ENCODE results near the gene SEMA3F. TPM values are rescaled to one million over a fixed set of nuclear protein-coding genes. Genes with fewer than 3 reads are reported as not detected.

The SEMA3F gene
- total and polyA plus RNA-seq, 2 of the 4 experiments (the other 2 are of a cell fraction): 7.3 to 23.3 TPM

DNA sequence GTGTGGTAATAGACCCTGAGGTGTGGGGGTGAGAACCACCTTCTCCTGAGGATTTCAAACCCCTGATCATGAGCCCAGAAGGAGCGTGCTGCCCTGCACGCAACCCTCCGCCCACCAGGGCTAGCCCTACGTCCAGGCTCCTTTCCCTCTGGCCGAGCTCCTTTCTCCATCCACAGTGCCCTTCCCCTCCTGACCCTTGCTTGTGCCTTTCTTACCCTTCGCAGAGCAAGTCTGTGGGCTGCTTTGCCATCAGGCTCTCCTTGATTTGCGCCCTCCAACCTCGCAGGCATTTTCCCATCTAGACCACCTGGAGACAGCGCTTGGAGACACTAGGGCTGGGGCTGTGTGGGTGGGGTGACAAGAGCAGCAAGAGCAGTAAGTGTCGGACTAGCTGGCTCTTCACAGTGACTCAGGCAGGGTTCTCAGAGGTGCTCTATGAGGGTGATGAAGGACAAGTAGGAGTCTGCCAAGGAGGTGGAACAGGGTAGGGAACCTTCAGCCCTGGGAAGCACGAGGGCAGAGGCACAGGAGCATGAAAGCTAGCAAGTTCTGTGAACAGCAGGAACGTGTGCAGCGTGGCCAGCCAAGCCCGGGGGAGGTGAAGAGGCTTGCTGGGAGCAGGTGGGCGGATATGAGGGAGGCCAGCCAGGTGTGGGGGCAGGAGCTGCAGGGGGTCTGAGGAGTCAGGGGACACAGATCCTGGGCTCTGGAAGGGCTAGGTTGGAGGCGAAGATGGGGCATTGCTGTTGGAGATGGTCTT lies 47.4 kb downstream of the SEMA3F start:
- Histone ChIP-seq H2BK20ac (ENCODE audit: low read depth, low read length) (no peak overlapping the region), H3K4me1 (ENCODE audit: control insufficient read depth, insufficient read depth, low read length) (peaks cover 2% of the 10 kb centered on the region; the same call in 1 of the 2 replicates), H3K9me3 (ENCODE audit: control insufficient read depth, insufficient read depth, low read length) (no peaks in the 10 kb centered on the region), H2AK5ac (ENCODE audit: low read depth, low read length) (no peak overlapping the region), H2BK5ac (ENCODE audit: low read depth, low read length, poor library complexity, severe bottlenecking) (no peak overlapping the region), H3K14ac (replicated peaks; ENCODE audit: low read depth, low read length) (no peak overlapping the region), H3K9me1 (ENCODE audit: insufficient read depth, low read length) (no peaks in the 10 kb centered on the region), H2BK15ac (ENCODE audit: low read depth, low read length) (no peak overlapping the region), H3K27me3 (ENCODE audit: control insufficient read depth, insufficient read depth, low read length) (peaks cover 63% of the 10 kb centered on the region), H3K4ac (ENCODE audit: low read depth, low read length) (no peak overlapping the region), H3K18ac (ENCODE audit: low read depth, low read length) (no peak overlapping the region), H2AK9ac (replicated peaks; ENCODE audit: low read depth, low read length, poor library complexity) (no peak overlapping the region), H3K56ac (ENCODE audit: extremely low read depth, insufficient read depth, low read length) (no peak overlapping the region), H3K36me3 (ENCODE audit: control insufficient read depth, insufficient read depth, low read length) (no peaks in the 10 kb centered on the region), H2AFZ (replicated peaks; ENCODE audit: low read length, poor library complexity) (no peak overlapping the region), H4K8ac (ENCODE audit: low read depth in 2 of 2, low read length in 2 of 2) (no peak overlapping the region), H3K9ac (ENCODE audit: low read depth, low read length) (no peak overlapping the region), H3K4me2 (ENCODE audit: low read depth, low read length) (no peak overlapping the region), H4K5ac (ENCODE audit: low read depth, low read length) (no peak overlapping the region), H3K23ac (ENCODE audit: low read depth, low read length) (no peak overlapping the region), H4K20me1 (ENCODE audit: insufficient read depth, low read length) (no peaks in the 10 kb centered on the region; the same call in 1 of the 2 replicates), H3K27ac (ENCODE audit: insufficient read depth, low read length) (no peak overlapping the region), H2BK120ac (ENCODE audit: low read depth, low read length) (no peak overlapping the region), H3K4me3 (ENCODE audit: insufficient read depth, low read depth, low read length) (no peak overlapping the region), H3K79me1 (ENCODE audit: low read depth in 1 of 2, low read length in 2 of 2) (no peaks in the 10 kb centered on the region), H4K91ac (ENCODE audit: insufficient read depth, low read depth, low read length) (no peak overlapping the region)
- ATAC-seq (ENCODE audit: low read depth): no peak
- in situ Hi-C loops (cut with MboI; ENCODE audit: low sequenced_read_pairs): no loop called here
- dilution Hi-C loops (cut with HindIII; ENCODE audit: low sequenced_read_pairs, unreplicated experiment): no loop called here
- no peak for DNase-seq
- intact Hi-C loops (cut with micrococcal nuclease): no loop called here
- ChIA-PET POLR2A (ENCODE audit: unreplicated experiment) (no interaction called here), CTCF (no interaction called here)
- 78% methylated on average over 8 of the region's 16 CpGs; no CpG with 5 or more reads in 1 of the 2 experiments for WGBS, 2 experiments (ENCODE audit: extremely low coverage in 2 of 2, insufficient read length in 1 of 2)
- no TSS peak for BruUV-seq (replicated peaks)
- no peak for TF ChIP-seq RFX5 (IDR thresholded peaks at IDR 0.05; ENCODE audit: low read depth, low read length)
- no peak for TF ChIP-seq RCOR1 (IDR thresholded peaks at IDR 0.05; ENCODE audit: insufficient replicate concordance, low read length)
- TF ChIP-seq NFE2L2 (IDR thresholded peaks at IDR 0.05; ENCODE audit: low read depth, low read length): no peak
- TF ChIP-seq SMC3 (IDR thresholded peaks at IDR 0.05; ENCODE audit: low read depth, low read length): no peak
- TF ChIP-seq BHLHE40 (IDR thresholded peaks at IDR 0.05; ENCODE audit: low read depth, low read length): no peak
- TF ChIP-seq ELK1 (IDR thresholded peaks at IDR 0.05; ENCODE audit: borderline replicate concordance, low read depth, low read length): no peak
- no peak for TF ChIP-seq CHD1 (IDR thresholded peaks at IDR 0.05; ENCODE audit: low read depth, low read length)
- TF ChIP-seq MAZ (IDR thresholded peaks at IDR 0.05; ENCODE audit: borderline replicate concordance, low read depth, low read length): no peak
- TF ChIP-seq CEBPB (IDR thresholded peaks at IDR 0.05; ENCODE audit: low read depth, low read length): no peak
- TF ChIP-seq FOS (IDR thresholded peaks at IDR 0.05; ENCODE audit: low read depth, low read length): no peak
- TF ChIP-seq RAD21 (IDR thresholded peaks at IDR 0.05; ENCODE audit: low read length): no peak
- no peak for TF ChIP-seq POLR2A (IDR thresholded peaks at IDR 0.05; ENCODE audit: low read depth, low read length)
- TF ChIP-seq MXI1 (IDR thresholded peaks at IDR 0.05; ENCODE audit: borderline replicate concordance, low read depth, low read length): no peak
- TF ChIP-seq, protein P1, sequence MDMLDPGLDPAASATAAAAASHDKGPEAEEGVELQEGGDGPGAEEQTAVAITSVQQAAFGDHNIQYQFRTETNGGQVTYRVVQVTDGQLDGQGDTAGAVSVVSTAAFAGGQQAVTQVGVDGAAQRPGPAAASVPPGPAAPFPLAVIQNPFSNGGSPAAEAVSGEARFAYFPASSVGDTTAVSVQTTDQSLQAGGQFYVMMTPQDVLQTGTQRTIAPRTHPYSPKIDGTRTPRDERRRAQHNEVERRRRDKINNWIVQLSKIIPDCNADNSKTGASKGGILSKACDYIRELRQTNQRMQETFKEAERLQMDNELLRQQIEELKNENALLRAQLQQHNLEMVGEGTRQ (IDR thresholded peaks at IDR 0.05; ENCODE audit: low read depth, low read length): no peak
- no peak for TF ChIP-seq CTCF (conservative IDR thresholded peaks at IDR 0.05; ENCODE audit: low read depth, low read length)
- no peak for TF ChIP-seq MAFK (IDR thresholded peaks at IDR 0.05; ENCODE audit: low read depth, low read length)
